ENCODE data around the gene SOCS1.

The SOCS1 gene

DNA sequence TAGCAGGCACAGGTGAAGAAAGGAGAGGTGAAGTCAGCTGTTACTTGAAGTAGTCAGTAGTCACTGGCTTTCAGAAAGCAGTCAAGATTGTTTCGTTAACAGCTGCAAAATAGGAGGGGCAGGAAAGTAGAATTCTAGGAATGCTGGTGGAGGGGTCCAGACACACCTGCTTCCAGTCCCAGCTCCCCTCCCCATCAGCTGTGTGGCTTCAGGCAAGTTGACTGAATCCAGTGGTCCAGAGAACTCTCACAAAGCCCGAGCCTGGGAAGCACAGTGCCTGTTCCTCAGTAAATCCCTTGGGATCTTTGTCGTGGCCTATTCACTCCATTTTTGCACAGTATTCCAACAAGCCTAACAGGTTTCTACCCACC is 4.6 kb upstream of the SOCS1 start:
- DNase-seq (ENCODE audit: low read depth), result no peak

- DNase-seq (ENCODE audit: low read depth), result no peak
Observed at GRCh38 chr16:11259655-11260595, 3.9 kb upstream of the SOCS1 start.

DNA sequence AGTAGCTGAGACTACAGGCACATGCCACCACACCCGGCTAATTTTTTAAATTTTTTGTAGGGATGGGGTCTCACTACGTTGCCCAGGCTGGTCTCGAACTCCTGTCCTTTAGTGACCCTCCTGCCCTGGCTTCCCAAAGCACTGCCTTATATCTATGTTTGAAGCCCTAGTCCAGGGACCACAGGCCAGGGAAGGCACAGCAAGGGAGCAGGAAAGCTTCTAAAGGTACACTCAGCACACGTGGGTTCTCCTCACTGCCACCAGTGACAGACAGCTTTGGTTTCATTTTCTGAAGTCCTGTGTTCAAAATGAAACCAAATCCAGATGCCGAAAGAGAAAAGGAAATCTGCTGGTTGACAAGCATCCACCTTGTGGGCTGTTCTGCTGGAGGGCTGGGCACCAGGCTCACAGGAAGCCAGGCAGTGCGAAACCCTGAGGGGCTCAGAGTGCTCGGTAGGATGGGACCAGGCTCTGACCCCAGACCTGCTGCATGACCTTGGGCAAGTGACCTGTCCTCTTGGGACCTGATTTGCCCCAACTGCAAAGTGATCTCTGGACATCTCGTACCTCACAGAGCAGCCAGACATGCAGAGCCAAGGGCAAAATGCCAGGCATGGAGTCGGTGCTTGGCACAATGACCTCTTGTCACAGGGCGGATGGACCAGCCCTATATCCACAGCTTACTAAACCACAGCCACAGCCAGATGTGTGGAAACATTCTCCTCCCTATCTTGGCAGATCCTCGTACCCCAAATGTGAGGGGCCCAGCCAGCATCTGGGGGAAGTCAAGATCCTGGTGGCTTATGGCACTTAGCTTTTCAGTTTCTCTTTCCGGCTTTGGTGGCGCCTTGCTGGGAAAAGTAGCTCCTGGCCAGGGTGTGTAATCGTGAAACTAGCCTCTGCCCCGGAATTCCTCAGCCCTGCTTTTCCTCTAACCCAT is 2.8 kb upstream of the SOCS1 start:
- no peak for DNase-seq (ENCODE audit: low read depth)

GRCh38 chr16:11257131-11257938 is 1.3 kb upstream of the SOCS1 start:
- peak; percentile 45 for DNase-seq (ENCODE audit: low read depth)

DNA sequence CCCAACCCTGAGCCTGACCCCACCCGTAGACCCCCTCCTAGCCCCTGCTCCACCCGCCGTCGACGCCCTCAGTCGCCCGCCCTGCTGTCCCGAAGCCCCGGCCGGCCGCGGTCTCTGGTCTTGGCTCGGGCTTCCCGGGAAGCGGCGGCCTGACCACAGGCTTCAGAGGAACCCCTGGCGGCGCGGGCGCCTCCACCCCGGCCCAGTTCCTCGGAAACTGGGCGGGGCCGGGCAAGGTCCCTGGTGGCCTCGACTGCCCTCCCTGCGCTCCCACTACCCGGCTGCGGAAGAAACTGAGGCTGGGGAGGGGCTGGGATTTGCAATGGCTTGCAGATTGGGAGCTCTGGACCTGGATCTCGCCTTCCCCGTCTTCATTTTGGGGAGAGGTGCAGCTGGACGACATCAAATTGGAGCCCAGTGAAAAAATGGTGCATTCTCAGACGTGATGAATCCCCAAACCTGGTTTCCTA is 692 bp upstream of the SOCS1 start:
- no peak for DNase-seq (ENCODE audit: low read depth)

DNA sequence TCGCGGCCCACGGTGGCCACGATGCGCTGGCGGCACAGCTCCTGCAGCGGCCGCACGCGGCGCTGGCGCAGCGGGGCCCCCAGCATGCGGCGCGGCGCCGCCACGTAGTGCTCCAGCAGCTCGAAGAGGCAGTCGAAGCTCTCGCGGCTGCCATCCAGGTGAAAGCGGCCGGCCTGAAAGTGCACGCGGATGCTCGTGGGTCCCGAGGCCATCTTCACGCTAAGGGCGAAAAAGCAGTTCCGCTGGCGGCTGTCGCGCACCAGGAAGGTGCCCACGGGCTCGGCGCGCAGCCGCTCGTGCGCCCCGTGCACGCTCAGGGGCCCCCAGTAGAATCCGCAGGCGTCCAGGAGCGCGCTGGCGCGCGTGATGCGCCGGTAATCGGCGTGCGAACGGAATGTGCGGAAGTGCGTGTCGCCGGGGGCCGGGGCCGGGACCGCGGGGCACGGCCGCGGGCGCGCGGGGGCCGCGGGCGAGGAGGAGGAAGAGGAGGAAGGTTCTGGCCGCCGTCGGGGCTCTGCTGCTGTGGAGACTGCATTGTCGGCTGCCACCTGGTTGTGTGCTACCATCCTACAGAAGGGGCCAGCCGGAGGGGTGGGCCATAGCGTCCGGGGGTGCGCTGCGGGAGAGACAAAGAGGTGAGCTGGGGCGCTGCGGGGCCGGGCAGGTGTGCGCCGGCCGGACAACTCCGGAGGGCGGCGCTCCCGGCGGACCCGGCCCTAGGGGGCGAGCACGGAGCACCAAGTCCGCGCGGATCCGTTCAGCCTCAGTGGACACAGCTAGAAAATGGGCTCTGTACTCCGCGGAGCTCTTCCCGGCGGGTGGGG is 879 bp downstream of the SOCS1 start:
- DNase-seq (ENCODE audit: low read depth), result peak; percentile 38

- DNase-seq (ENCODE audit: low read depth), result no peak
Observed at GRCh38 chr16:11253995-11254912, 1.8 kb downstream of the SOCS1 start.

- no peak for DNase-seq (ENCODE audit: low read depth)
Observed at GRCh38 chr16:11253009-11253994, 2.7 kb downstream of the SOCS1 start.

- DNase-seq (ENCODE audit: low read depth), result no peak
Observed at GRCh38 chr16:11252482-11252931, 3.5 kb downstream of the SOCS1 start.

DNA sequence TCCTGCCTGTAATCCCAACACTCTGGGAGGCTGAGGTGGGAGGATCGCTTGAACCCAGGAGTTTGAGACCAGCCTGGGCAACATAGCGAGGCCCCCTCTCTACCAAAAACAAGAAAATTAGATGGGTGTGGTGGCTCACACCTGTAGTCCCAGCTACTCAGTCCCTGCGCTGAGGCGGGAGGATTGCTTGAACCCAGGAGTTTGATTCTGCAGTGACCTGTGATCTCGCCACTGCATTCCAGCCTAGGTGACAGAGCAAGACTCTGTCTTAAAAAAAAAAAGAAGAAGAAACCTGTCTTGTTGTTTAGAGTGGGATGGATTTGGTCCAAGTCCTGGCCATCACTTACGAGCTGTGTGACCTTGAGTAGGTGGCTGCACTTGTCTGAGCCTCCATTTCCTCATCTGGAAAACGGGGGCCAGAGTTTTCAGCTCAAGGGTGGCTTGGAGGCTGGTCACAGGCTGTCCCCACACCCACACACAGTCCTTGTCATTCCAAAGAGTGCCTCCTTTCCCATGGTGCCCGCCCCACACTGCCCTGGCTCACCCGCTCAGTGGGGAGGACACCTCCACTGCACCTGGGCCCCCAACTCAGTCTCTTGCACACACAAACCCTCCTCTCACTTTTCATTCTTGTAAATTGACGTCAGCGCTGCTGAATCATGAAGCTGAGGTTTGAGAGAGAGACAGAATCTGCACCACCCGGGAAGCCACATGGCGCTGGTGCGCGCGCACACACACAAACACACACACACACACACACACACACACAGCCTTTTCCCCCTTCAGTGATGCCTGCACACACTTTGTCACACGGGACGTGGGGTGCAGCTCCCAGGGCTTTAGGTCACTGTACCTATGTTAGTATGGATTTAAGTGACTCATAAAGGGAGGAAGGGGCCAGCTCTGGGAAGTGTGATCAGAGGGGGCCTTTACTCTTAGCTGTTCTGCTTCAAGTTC is 4.2 kb downstream of the SOCS1 start:
- peak; percentile 81 for DNase-seq (ENCODE audit: low read depth)

DNA sequence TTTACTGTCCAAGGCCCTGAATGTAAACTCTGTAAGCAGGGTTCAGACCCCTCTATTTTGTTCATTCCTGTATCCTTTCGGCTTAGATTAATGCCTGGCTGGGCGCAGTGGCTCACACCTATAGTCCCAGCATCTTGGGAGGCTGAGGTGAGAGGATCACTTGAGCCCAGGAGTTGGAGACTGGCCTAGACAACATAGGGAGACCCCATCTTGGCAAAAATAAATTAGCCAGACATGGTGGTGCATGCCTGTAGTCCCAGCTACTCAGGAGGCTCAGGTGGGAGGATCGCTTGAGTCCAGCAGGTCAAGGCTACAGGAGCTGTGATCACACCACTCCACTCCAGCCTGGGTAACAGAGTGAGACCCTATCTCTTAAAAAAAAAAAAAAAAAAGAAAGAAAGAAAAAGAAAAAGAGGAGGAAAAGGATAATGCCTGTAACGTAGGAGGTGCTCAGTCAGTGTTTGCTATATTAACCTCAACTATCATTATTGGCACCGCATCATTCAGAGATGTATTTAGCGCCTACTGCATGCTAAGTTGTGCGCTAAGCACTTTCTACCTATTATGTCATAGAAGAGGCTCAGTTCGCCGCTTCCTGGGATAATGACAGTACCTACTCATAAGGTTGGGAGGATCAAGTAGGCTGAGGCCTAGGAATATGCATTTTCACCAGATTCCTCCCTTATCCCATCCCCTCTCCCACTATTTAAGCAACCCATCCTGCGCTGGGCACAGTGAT is 5.0 kb downstream of the SOCS1 start:
- no peak for DNase-seq (ENCODE audit: low read depth)

GRCh38 chr16:11250091-11250785 is 5.8 kb downstream of the SOCS1 start:
- DNase-seq (ENCODE audit: low read depth), result no peak

GRCh38 chr16:11249233-11250061 is 6.6 kb downstream of the SOCS1 start:
- no peak for DNase-seq (ENCODE audit: low read depth)

DNA sequence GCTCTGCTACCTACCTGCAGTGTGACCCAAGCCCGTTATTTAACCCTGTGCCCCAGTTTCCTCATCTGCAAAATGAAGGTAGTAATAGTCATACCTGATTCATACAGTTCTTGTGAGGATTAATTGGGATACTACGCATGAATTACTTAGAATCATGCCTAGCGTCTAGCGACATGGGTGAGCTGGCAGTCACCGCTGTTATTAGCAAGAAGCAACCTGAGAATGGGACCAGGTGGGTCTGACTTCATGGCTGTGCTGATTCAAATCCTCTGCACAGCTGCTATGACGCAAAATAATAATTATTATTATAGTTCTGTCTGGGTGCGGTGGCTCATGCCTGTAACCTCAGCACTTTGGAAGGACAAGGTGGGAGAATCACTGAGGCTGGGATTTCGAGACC is 7.9 kb downstream of the SOCS1 start:
- DNase-seq (ENCODE audit: low read depth), result no peak

- no peak for DNase-seq (ENCODE audit: low read depth)
Observed at GRCh38 chr16:11245988-11246387, 10.0 kb downstream of the SOCS1 start.
